ENCODE data around the gene MMP1.
A peak's percentile ranks its signal among the peaks of the same experiment; 100 is the strongest.

MMP1 gene

GRCh38 chr11:102798012-102798746 is at the start of gene MMP1:
MMP1 (minus strand) TSS chr11:102798160; CDS start chr11:102798092, 68 bp downstream.
- no peak for DNase-seq (ENCODE audit: low spot score)

- DNase-seq (ENCODE audit: low spot score) = no peak
Measured at GRCh38 chr11:102846292-102846691, 48.3 kb upstream of the MMP1 start.

- DNase-seq (ENCODE audit: low spot score) = no peak
Measured at GRCh38 chr11:102843489-102843888, 45.5 kb upstream of the MMP1 start, which contains the start of gene MMP3. MMP3 (minus strand) TSS chr11:102843609; CDS start chr11:102843546, 63 bp downstream.

- DNase-seq (ENCODE audit: low spot score) = no peak
Measured at GRCh38 chr11:102842930-102843329, 45.0 kb upstream of the MMP1 start.

GRCh38 chr11:102840018-102840417 is 42.1 kb upstream of the MMP1 start:
- DNase-seq (ENCODE audit: low spot score) = no peak

GRCh38 chr11:102837646-102838045 is 39.7 kb upstream of the MMP1 start:
- no peak for DNase-seq (ENCODE audit: low spot score)

- DNase-seq (ENCODE audit: low spot score) = no peak
Measured at GRCh38 chr11:102837156-102837555, 39.2 kb upstream of the MMP1 start.

GRCh38 chr11:102836290-102836875 is 38.4 kb upstream of the MMP1 start:
- no peak for DNase-seq (ENCODE audit: low spot score)

- no peak for DNase-seq (ENCODE audit: low spot score)
Measured at GRCh38 chr11:102833731-102834130, 35.8 kb upstream of the MMP1 start.

GRCh38 chr11:102832612-102833011 is 34.7 kb upstream of the MMP1 start:
- DNase-seq (ENCODE audit: low spot score) = no peak

- no peak for DNase-seq (ENCODE audit: low spot score)
Measured at GRCh38 chr11:102831489-102832440, 33.8 kb upstream of the MMP1 start.

- DNase-seq (ENCODE audit: low spot score) = no peak
Measured at GRCh38 chr11:102831128-102831488, 33.1 kb upstream of the MMP1 start.

- DNase-seq (ENCODE audit: low spot score) = no peak
Measured at GRCh38 chr11:102830001-102830727, 32.2 kb upstream of the MMP1 start.

- no peak for DNase-seq (ENCODE audit: low spot score)
Measured at GRCh38 chr11:102829316-102830000, 31.5 kb upstream of the MMP1 start.

- DNase-seq (ENCODE audit: low spot score) = no peak
Measured at GRCh38 chr11:102824556-102824955, 26.6 kb upstream of the MMP1 start.

GRCh38 chr11:102819491-102819890 is 21.5 kb upstream of the MMP1 start:
- no peak for DNase-seq (ENCODE audit: low spot score)

GRCh38 chr11:102813484-102813883 is 15.5 kb upstream of the MMP1 start:
- DNase-seq (ENCODE audit: low spot score) = no peak

- no peak for DNase-seq (ENCODE audit: low spot score)
Measured at GRCh38 chr11:102812188-102812587, 14.2 kb upstream of the MMP1 start.

GRCh38 chr11:102810950-102811660 is 13.1 kb upstream of the MMP1 start:
- DNase-seq (ENCODE audit: low spot score) = no peak

- DNase-seq (ENCODE audit: low spot score) = peak; percentile 30
Measured at GRCh38 chr11:102809971-102810370, 12.0 kb upstream of the MMP1 start.

GRCh38 chr11:102807921-102808320 is 10.0 kb upstream of the MMP1 start:
- no peak for DNase-seq (ENCODE audit: low spot score)
